ENCODE measurements around the gene DBNDD1. TPM values are rescaled to one million over a fixed set of nuclear protein-coding genes. Genes with fewer than 3 reads are reported as not detected.

Gene DBNDD1
- total and polyA plus RNA-seq, 5 experiments from 2014 or later, result 0.57 to 3.5 (median 2.8) TPM

DNA sequence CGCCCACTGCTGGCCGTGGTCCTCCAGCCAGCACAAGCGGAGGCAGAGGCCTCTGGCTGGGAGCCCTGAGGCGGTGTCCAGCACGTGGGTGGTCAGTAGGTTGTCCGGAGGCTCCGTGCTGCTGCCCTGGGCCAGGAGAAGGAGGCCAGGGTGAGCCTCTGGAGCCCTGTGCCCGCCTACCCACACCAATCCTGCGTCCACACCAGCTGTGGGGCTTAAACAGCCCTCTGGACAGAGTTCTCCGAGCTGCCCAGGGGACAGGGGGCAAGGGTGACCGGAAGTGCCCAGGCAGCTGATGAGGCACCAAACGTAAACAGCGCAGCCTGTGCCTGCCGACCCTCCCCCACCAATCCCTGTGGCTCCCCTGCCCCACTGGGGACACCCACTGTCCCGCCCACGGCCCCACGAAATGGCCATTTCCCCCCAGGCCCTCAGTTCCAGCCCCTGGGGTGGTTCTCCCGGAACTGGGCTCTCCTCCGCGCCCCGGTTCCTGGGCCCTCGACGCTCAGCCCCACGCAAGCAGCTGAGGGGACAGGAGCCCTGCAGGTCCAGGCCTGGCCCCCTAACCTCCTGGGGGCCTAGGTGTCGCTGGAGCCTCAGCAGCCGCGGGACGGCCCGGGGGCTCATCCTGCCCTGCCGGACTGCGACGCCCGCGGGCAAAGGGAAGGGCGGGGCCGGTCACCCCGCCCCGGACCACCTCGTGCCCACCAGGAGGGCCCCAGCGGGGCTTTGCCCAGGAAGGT lies 27.9 kb upstream of the DBNDD1 start:
- peaks cover 0 to 2% (median 0%) of the 10 kb centered on the region in 3 donors for H3K36me3 Mint-ChIP-seq
- ATAC-seq (peak; percentile 28 to 59), DNase-seq (peak in 1 of 10 donors; percentile 17)
- peaks cover 6 to 10% (median 7%) of the 10 kb centered on the region in 4 donors for H3K4me1 Mint-ChIP-seq
- H3K9me3 Mint-ChIP-seq, result peaks cover 0 to 4% (median 0%) of the 10 kb centered on the region in 9 donors
- no peak overlapping the region for H3K27ac Mint-ChIP-seq
- H3K4me3 Mint-ChIP-seq, result peak overlapping the region in 3 of 10 donors; percentile 51 to 69 (median 67)
- POLR2A ChIA-PET, result no interaction called here
- peaks cover 0 to 20% (median 10%) of the 10 kb centered on the region in 5 donors for H3K27me3 Mint-ChIP-seq

DNA sequence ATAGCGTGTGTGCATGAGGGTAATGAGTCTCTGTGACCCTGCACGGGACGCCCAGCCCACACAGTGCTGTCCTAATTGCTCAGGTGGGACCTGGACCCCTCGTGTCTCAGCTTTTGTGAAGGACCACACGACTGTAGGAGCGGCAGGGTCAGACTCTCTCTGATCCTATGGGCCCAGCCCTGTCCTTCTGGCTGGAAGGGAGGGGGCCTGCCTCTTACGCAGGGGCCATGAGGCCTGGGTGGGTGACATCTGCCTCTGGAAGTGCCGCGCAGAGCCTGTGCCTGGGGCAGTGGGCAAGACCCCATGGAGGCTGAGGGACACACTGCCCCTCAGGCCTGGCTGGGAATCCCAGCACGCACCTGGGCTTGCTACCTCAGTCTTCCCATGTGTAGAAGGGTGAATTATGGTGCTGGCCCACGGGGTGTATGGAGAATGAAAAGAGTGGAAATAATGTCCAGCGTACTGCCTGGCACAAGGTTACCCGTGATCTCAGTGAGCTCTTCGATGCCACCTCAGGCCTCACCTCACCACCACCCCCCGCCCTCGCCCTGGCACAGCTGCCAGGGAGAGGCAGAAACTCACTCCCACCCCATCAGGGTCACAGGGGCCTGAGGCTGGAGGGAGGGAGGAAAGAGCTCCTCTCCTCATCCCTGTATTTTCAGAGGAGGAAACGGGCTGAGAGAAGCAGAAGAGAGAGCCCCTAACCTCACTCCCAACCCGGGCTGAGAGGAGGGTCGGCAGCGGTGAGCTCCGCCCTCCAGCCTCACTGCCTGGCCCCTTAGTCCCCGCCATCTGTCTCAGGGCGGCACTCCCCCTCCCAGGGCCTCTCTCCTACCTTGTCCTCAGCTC lies 27.1 kb upstream of the DBNDD1 start:
- Mint-ChIP-seq H3K27ac (peak overlapping the region in 3 of 10 donors; percentile 3 to 86 (median 43)), H3K4me3 (peak overlapping the region in 8 of 10 donors; percentile 4 to 69 (median 52)), H3K9me3 (no peaks in the 10 kb centered on the region), H3K4me1 (peaks cover 6 to 10% (median 8%) of the 10 kb centered on the region in 4 donors), H3K36me3 (peaks cover 0 to 2% (median 0%) of the 10 kb centered on the region in 3 donors), H3K27me3 (peaks cover 0 to 20% (median 10%) of the 10 kb centered on the region in 5 donors)
- ATAC-seq (peak in 1 of 2 donors; percentile 29), DNase-seq (no peak)
- POLR2A ChIA-PET, result no interaction called here

DNA sequence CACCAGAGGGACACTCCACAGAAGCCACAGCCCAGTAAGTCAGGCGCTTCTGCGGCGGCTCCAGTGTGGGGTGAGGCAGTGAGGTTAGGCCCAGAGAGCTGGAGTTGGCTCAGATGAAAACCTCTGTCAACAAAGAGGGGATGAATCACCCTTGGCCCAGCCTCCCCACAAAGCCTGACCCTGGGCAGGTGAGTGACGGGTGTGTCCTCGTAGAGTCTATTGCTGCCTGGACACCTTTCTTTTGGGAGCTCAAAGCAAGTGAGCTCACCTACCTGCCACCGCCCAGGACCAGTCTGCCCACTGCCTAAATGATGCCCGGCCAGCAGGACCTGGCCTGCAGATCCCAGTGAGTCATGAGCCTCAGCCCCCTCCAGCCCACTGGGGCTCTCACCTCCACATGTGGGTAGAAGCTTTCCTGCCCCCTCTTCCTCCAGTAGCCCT lies 24.9 kb upstream of the DBNDD1 start:
- POLR2A ChIA-PET, result no interaction called here
- no peak for DNase-seq

DNA sequence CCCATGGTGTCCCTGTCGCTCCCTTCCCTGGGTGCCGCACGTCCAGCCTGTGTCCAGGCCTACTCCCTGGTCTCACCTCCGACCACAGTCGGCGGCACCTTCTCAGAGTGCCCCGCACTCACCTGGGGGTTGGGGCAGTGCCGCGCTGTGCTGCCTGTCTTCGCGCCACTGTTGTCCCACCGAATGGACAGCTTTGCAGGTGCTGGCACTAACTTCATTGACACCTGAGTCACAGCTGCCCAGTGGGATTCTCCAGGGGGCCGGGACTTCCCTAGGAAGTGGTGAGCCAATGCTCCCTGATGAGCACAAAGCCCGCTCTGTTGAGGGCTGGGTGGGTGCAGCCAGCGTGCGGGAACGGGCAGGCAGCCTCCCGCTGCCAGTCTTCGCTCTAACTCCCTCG lies 24.3 kb upstream of the DBNDD1 start:
- no peak for DNase-seq
- ATAC-seq, result no peak
- POLR2A ChIA-PET, result no interaction called here
- no peaks in the 10 kb centered on the region for H3K9me3 Mint-ChIP-seq
- H3K4me1 Mint-ChIP-seq, result peaks cover 6 to 9% (median 7%) of the 10 kb centered on the region in 4 donors
- H3K27ac Mint-ChIP-seq, result no peak overlapping the region
- H3K27me3 Mint-ChIP-seq, result peaks cover 0 to 20% (median 9%) of the 10 kb centered on the region in 5 donors
- no peak overlapping the region for H3K4me3 Mint-ChIP-seq
- peaks cover 0 to 4% (median 2%) of the 10 kb centered on the region in 3 donors for H3K36me3 Mint-ChIP-seq

More for the DNA sequence above, 24.9 kb upstream of the DBNDD1 start:
- Mint-ChIP-seq H3K4me3 (no peak overlapping the region), H3K9me3 (no peaks in the 10 kb centered on the region), H3K36me3 (peaks cover 0 to 4% (median 2%) of the 10 kb centered on the region in 3 donors), H3K27ac (no peak overlapping the region), H3K4me1 (peaks cover 6 to 10% (median 8%) of the 10 kb centered on the region in 4 donors), H3K27me3 (peaks cover 0 to 20% (median 10%) of the 10 kb centered on the region in 5 donors)
- no peak for ATAC-seq

DNA sequence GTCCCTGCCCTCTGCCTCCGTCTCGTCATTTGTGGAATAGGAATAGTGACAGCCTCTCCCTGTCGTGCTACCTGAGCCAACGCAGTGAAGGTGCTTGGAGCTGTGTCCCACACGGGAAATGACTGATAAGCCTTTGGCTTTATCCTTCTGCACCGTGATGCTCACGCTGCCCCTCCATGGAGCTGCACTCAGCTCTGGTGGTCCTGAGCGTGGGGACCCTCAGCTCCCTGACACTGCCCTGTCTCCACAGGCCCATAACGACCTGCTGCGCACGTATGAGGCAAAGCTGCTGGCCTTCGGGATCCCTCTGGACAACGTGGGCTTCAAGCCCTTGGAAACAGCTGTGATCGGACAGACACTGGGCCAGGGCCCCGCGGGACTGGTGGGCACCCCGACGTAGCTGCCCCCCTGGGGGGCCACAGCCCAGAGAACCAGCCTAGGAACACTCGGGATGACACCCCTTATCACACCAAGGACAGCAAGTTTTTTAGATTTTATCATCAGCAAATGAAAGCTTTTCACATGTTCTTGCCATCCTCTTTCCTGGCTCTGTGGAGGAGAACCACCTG lies 23.8 kb upstream of the DBNDD1 start:
- H3K27me3 Mint-ChIP-seq, result peaks cover 0 to 16% (median 4%) of the 10 kb centered on the region in 5 donors
- no peaks in the 10 kb centered on the region for H3K9me3 Mint-ChIP-seq
- no peak overlapping the region for H3K4me3 Mint-ChIP-seq
- POLR2A ChIA-PET, result no interaction called here
- H3K4me1 Mint-ChIP-seq, result peaks cover 4 to 6% (median 5%) of the 10 kb centered on the region in 4 donors
- H3K36me3 Mint-ChIP-seq, result peaks cover 0 to 4% (median 2%) of the 10 kb centered on the region in 3 donors
- no peak for DNase-seq
- ATAC-seq, result no peak
- no peak overlapping the region for H3K27ac Mint-ChIP-seq

DNA sequence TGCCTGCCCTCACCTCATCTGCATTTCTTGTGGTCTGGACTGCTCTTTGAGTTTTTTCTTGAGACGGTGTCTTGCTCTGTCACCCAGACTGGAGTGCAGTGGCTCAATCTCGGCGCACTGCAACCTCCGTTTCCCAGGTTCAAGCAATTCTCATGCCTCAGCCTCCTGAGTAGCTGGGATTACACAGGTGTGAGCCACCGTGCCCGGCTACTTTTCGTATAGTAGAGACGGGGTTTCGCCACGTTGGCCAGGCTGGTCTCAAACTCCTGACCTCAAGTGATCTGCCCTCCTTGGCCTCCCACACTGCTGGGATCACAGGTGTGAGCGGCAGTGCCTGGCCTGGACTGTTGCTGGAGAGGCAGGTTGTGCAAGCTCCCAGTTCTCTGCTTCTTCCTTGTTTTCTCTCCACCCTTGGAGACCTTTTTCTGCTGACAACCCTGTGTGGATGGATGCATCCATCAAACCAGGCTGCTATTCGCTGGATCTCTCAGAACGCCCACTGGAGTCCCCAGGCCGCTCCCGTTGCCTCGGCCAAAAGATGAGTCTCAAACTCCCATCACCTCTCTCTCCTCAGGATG lies 22.7 kb upstream of the DBNDD1 start:
- H3K27ac Mint-ChIP-seq, result no peak overlapping the region
- peaks cover 0 to 16% (median 4%) of the 10 kb centered on the region in 5 donors for H3K27me3 Mint-ChIP-seq
- H3K4me3 Mint-ChIP-seq, result peak overlapping the region in 1 of 10 donors; percentile 20
- H3K4me1 Mint-ChIP-seq, result peaks cover 4 to 6% (median 5%) of the 10 kb centered on the region in 4 donors
- no peak for DNase-seq
- H3K9me3 Mint-ChIP-seq, result no peaks in the 10 kb centered on the region
- no peak for ATAC-seq
- POLR2A ChIA-PET, result no interaction called here
- peaks cover 0 to 9% (median 2%) of the 10 kb centered on the region in 3 donors for H3K36me3 Mint-ChIP-seq

DNA sequence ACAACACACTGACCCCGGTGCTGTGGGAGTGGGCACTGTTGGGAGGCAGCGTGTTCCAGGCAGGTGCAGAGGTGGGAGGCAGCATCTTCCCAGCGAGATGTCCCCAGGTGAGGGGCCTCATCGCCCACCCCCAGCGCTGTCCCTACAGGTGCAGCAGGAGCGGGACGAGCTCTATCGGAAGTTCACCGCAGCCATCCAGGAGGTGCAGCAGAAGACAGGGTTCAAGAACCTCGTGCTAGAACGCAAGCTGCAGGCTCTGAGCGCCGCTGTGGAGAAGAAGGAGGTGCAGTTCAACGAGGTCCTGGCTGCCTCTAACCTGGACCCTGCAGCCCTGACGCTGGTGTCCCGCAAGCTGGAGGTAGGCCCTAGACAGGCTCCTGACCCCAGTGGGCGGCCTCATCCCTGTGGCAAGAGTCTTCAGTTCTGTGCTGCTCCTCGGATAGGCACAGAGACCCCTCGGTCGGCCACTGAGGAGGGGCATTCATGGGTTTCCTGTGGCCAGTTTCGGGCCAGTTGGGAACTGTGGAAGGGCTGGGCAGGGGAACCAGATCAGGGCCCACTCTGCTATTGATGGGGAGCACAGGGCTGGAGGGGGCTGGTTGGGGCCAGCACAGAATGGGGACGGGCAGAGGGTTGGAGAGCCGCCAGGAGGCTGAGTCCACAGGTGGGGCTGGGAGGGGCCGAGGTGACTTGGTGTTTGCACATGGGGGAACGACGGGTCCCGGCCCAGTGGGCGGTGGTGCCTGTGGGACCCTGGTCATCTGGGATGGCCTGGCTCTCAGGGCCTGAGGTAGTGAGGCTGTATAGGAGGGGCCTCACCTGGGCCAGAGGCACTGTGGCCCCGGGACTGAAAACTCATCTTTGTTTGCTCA lies 21.1 kb upstream of the DBNDD1 start:
- Mint-ChIP-seq H3K9me3 (peaks cover 0 to 1% (median 0%) of the 10 kb centered on the region in 9 donors), H3K36me3 (peaks cover 0 to 22% (median 7%) of the 10 kb centered on the region in 3 donors), H3K27me3 (peaks cover 0 to 3% (median 0%) of the 10 kb centered on the region in 5 donors), H3K27ac (no peak overlapping the region), H3K4me1 (peaks cover 0 to 1% (median 0%) of the 10 kb centered on the region in 4 donors), H3K4me3 (no peak overlapping the region)
- DNase-seq, result no peak
- POLR2A ChIA-PET, result no interaction called here
- no peak for ATAC-seq

DNA sequence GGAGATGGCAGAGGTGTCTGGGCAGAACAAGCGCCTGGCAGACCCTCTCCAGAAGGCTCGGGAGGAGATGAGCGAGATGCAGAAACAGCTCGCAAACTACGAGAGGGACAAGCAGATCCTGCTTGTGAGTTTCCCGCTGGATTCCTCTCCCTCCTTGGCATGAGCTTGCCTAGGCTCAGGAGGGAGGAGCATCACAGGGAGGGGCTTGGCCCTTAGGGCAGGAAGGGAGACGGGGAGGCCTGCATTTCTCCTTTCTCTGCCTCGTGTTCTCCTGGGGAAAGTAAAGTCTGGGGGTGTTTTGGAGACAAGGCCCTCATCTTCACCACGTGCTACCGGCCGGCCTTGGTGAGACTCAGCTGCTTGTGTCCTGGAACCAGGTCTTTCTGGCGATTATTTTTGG lies 18.0 kb upstream of the DBNDD1 start:
- Mint-ChIP-seq H3K4me1 (peaks cover 0 to 3% (median under 1%) of the 10 kb centered on the region in 4 donors), H3K9me3 (peaks cover 0 to 1% (median 0%) of the 10 kb centered on the region in 9 donors), H3K36me3 (peaks cover 4 to 41% (median 10%) of the 10 kb centered on the region in 3 donors), H3K4me3 (no peak overlapping the region), H3K27ac (peak overlapping the region in 1 of 10 donors; percentile 72), H3K27me3 (no peaks in the 10 kb centered on the region)
- POLR2A ChIA-PET, result interaction anchor here (0.7 kb wide), 1 partner anchor 15 kb away, joined by 3 read pairs; no protein-coding TSS in a partner anchor
- ATAC-seq, result no peak
- no peak for DNase-seq

DNA sequence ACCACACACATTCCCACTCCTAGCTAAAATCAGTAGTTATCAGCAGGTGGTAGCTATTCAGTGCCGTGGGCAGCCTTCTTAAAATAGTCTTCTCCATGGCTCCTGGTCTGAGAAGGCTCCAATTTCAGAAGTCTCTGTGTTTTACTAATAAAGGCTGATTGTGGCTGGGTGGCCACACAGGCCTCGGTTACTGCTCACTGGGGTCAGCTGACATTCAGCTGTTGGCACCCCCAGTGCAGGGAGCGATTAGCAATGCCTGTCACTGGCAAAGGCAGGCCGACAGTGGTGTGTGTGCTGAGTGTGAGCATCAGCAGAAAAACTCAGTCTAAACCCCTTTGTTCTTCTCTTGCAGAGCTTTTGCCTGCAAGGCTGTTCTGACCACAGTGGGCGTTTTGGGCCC lies 16.6 kb upstream of the DBNDD1 start:
- Mint-ChIP-seq H3K4me3 (no peak overlapping the region), H3K27ac (peak overlapping the region in 2 of 10 donors; percentile 33 to 53), H3K36me3 (peaks cover 7 to 44% (median 14%) of the 10 kb centered on the region in 3 donors), H3K4me1 (peaks cover 0 to 7% (median 3%) of the 10 kb centered on the region in 4 donors), H3K27me3 (no peaks in the 10 kb centered on the region), H3K9me3 (peaks cover 0 to 1% (median 0%) of the 10 kb centered on the region in 9 donors)
- no peak for DNase-seq
- ATAC-seq, result no peak
- POLR2A ChIA-PET, result no interaction called here

DNA sequence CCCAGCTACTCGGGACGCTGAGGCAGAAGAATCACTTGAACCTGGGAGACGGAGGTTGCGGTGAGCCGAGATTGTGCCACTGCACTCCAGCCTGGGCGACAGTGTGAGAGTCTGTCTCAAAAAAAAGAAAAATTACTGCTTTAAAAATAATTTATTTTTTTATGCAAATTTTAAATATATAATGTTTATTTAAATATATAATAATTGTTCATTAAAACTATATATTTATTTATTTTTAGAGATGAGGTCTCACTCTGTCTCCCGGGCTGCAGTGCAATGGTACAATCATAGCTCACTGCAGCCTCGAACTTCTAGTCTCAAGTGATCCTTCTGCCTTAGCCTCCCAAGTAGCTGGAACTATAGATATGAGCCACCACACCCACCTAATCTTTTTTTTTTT lies 15.2 kb upstream of the DBNDD1 start:
- peaks cover 0 to 1% (median 0%) of the 10 kb centered on the region in 9 donors for H3K9me3 Mint-ChIP-seq
- no peak overlapping the region for H3K4me3 Mint-ChIP-seq
- peaks cover 0 to 7% (median 3%) of the 10 kb centered on the region in 4 donors for H3K4me1 Mint-ChIP-seq
- no peak for DNase-seq
- no peak overlapping the region for H3K27ac Mint-ChIP-seq
- peaks cover 7 to 40% (median 14%) of the 10 kb centered on the region in 3 donors for H3K36me3 Mint-ChIP-seq
- ATAC-seq, result no peak
- no peaks in the 10 kb centered on the region for H3K27me3 Mint-ChIP-seq
- POLR2A ChIA-PET, result no interaction called here

DNA sequence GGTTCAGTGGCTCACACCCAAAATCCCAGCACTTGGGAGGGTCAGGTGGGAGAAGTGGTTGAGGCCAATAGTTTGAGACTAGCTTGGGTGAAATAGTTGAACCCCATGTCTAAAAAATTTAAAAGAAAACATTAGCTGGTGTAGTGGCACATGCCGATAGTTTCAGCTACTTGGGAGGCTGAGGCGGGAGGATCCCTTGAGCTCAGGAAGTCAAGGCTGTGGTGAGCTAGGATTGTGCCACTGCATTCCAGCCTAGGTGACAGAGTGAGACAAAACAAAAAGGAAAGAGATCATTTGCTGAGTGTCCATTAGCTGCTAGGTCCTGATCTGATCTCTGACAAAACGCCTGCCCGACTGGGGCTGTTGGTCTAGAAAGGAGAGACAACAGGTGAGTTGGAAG lies 14.1 kb upstream of the DBNDD1 start:
- POLR2A ChIA-PET, result no interaction called here
- peaks cover 0 to 1% (median 0%) of the 10 kb centered on the region in 9 donors for H3K9me3 Mint-ChIP-seq
- H3K27ac Mint-ChIP-seq, result peak overlapping the region in 1 of 10 donors; percentile 33
- peaks cover 0 to 7% (median 3%) of the 10 kb centered on the region in 4 donors for H3K4me1 Mint-ChIP-seq
- peaks cover 7 to 40% (median 14%) of the 10 kb centered on the region in 3 donors for H3K36me3 Mint-ChIP-seq
- DNase-seq (no peak), ATAC-seq (no peak)
- H3K27me3 Mint-ChIP-seq, result no peaks in the 10 kb centered on the region
- H3K4me3 Mint-ChIP-seq, result no peak overlapping the region

All from naive thymus-derived CD8-positive, alpha-beta T cell (primary cell).